ENCODE results near the gene FCGR3A.
"Not testable (repeated sequence)": the region's sequence is repeated elsewhere in the genome, so short reads cannot be mapped to it uniquely, and the experiment has no call there.

DNA sequence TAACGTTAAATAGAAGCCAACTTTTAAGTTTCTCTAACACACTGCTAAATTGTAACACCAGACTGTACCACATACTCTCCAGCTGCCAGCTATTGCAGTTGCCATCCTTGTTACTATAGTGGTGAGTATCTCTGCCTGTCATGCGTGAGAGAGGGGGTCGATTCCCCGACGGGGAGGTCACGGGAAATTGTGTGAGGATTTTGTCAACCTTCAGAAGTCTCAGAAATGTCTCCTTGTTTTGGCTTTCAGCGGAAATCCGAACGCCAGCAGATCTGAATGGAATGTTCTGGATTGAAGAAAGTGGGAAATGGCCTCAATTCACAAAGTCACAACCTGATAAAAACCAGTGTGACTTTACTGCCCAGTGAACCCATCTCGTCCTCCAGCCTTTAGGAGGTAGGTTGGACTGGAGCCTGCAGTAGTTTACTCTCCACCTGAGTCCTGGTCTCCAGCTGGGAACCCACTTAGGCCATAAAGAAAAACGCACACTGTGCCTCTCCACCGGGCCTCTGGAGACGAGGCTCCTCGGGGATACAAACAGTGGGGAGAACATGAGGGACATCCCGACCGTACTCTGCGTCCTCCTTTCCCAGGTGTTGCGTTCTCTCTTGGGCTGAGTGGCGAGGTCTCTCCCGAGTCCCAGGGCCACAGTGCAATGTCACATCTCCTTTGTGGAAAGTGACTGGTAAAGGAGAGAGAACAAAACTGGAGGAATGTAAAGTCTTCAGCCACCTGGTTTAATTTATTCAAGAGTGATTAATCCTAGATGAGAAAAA is 26.4 kb downstream of the FCGR3A start:
- TF ChIP-seq, protein P1, sequence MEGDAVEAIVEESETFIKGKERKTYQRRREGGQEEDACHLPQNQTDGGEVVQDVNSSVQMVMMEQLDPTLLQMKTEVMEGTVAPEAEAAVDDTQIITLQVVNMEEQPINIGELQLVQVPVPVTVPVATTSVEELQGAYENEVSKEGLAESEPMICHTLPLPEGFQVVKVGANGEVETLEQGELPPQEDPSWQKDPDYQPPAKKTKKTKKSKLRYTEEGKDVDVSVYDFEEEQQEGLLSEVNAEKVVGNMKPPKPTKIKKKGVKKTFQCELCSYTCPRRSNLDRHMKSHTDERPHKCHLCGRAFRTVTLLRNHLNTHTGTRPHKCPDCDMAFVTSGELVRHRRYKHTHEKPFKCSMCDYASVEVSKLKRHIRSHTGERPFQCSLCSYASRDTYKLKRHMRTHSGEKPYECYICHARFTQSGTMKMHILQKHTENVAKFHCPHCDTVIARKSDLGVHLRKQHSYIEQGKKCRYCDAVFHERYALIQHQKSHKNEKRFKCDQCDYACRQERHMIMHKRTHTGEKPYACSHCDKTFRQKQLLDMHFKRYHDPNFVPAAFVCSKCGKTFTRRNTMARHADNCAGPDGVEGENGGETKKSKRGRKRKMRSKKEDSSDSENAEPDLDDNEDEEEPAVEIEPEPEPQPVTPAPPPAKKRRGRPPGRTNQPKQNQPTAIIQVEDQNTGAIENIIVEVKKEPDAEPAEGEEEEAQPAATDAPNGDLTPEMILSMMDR (IDR thresholded peaks at IDR 0.05), result not testable (repeated sequence)
- not testable (repeated sequence) for TF ChIP-seq POLR2A, POLR2AphosphoS5 (IDR thresholded peaks at IDR 0.05)

Measured in gastroesophageal sphincter (tissue), 3 donors.